GM19025 (cell line): ENCODE data around the gene RFTN2.
"Not testable (repeated sequence)": the region's sequence is repeated elsewhere in the genome, so short reads cannot be mapped to it uniquely, and the experiment has no call there.

ENCODE experiments used
- ATAC-seq: cut with Tn5 transposase; IDR thresholded peaks from one replicate; pipeline ENCODE4 v1.9.1; 2021; ENCODE audit warnings: mild to moderate bottlenecking, low read depth, moderate library complexity; ENCODE audit not compliant: unreplicated experiment

The RFTN2 gene

DNA sequence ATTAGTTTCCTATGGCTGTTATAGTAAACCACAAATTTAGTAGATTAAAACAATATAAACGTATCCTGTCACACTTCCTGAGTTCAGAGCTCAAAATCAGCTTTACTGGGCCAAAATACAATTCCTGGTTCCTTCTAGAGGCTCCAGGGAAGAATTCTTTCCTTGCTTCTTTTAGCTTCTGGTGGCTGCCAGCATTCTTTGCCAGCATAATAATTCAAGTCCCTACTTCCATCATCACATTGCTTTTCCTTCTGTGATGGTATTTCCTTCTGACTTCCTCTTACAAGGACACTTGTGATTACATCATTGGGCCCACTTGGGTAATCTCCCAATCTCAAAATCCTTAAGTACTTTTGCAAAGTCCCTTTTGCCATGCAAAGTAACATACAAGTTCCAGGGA is 118.9 kb downstream of the RFTN2 start:
- ATAC-seq, result no peak

DNA sequence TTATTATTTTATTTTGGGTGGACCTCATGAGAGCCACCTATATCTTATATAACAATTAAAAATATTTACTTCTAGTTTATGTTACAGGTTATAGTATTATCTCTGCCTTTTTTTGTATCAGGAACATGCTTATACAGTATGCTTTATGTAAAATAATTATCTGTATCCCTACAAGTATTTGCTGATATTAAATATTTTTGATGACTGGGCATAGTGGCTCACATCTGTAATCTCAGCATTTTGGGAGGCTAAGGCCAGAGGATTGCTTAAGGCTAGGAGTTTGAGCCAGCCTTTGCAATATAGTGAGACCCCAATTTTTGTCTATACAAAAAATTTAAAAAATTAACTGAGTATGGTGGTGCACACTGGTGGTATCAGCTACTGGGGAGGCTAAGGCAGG is 119.9 kb downstream of the RFTN2 start:
- no peak for ATAC-seq

DNA sequence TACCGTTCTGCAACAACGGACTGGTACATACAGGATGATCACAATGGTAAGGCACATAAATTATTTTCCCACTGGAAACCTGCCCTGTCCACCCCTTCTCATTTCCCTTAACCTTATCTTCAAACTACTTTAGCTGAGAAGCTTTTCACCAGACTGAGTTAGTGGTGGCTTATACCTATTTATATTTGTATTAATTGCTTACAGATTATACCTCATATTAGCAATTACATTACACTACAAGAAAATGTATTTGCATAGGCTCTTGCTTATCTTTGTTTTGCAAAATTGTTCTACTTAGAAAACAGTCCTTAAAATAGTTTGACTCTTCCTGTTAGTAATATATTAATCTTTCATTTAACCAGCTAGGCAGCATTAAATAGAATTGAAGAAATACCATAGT is 124.1 kb downstream of the RFTN2 start:
- not testable (repeated sequence) for ATAC-seq

DNA sequence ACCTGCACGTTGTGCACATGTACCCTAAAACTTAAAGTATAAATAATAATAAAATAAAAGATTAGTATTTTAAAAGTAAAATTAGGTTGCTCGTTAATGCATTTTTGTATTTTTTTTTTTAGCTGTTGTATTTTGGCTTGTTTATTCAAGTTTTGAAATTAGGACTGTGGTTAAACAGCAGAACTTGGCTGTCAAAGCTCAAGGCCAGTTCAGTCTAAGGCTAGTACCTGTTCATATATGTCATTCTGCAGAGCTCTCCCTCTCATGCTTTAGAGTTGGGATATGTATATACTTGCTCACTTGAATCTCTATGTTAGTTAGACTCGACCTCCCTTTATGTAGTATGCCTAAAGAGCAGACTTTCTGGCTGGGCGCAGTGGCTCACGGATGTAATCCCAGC is 126.8 kb downstream of the RFTN2 start:
- no peak for ATAC-seq

DNA sequence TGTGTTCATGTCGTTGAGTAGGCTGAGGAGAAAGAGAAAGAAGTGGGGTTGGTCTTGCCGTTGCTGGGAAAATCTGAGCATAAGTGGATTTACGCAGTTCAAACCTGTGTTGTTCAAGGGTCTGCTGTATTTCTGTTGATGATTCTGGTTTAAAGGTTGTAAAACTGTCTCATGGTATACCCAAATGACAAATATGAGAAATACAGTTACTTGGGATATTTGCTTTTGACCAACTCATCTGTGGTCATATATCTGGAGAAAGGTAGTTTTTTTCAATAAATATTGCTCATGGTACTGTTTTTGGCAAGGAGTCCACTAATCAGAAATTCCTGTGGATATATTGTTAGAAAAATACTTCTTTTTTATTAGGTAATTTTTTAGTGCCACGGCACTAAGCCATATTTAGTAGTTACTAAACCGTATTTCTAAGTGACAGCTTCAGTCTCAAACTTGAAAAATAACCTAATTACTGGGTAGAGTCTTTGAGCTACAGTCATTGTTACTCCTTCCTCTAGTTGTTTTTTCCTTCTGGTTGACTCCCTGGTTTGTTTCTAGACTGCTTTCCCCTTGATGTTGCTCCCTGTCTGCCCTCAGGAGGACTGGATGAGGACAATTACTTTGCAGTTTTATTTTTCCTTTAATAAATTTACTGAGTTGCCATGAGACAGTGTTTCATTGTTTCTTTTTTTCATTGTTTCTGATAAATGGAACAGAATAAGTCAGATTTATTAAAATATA is 128.1 kb downstream of the RFTN2 start:
- no peak for ATAC-seq

DNA sequence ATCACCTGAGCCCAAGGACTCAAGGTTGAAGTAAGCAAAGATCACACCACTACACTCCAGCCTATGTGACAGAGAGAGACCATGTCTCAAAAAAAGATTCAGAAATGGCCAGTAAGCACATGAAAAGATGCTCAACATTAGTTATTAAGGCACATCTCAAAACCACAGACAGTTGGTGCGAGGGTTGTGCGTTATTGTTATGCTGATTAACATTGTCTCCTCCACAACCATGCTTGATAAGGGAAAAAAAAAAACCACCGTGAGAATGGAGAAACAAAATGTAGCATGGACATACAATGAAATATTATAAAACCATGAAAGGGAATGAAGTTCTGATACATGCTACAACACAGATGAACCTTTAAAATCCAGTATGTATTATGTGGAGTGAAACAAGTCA is 132.2 kb downstream of the RFTN2 start:
- ATAC-seq, result no peak

DNA sequence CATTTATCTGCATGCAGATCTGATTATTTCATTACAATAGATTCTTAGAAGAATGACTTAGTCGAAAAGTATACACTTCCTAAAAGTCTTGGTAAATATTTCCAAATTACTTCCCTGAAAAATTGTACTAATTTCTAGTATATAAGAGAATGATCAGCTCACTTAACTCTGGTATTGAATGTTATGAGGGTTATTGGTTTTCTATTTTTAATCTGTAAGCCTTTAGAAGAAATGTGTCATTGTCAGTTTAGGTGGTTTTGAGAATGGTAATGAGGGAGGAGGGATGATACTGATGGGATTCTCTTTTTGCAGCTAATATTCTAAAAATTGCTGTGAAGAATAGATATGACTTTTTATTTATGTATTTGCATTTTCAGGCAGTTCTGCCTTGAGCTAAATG is 135.7 kb downstream of the RFTN2 start:
- no peak for ATAC-seq

DNA sequence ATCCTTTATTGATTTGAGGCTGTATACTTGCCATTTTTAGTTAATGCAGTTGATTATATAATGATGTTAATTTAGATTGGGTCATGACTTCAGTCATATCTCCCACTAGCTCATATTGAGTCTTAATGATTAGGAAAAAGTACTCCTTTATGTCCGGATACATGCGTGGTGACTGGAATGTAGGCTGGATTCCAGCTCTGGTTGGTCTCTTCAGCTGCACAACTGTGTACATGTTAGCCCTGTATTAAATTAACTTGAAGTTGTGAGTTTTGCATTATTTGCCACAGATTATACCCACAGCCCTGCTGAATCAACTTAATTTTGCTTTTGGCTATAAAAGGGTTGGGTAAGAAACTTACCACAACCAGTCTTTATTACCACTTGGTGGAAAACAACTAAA is 137.0 kb downstream of the RFTN2 start:
- ATAC-seq, result no peak
